HK-2 (cell line): ENCODE results near the gene SLC13A3.

Source experiments
- DNase-seq: peaks from one replicate; pipeline ENCODE4 v3.0.0-alpha.2; 2018; ENCODE audit not compliant: unreplicated experiment

Gene SLC13A3

GRCh38 chr20:46652699-46653098 lies 1.4 kb upstream of the SLC13A3 start:
- DNase-seq: no peak

- no peak for DNase-seq
These were observed 626 bp downstream of the SLC13A3 start for GRCh38 chr20:46650575-46651090.

- no peak for DNase-seq
These were observed 1.2 kb downstream of the SLC13A3 start for GRCh38 chr20:46649965-46650542.

GRCh38 chr20:46649650-46649949 lies 1.7 kb downstream of the SLC13A3 start:
- DNase-seq: no peak

- no peak for DNase-seq
These were observed 2.2 kb downstream of the SLC13A3 start for GRCh38 chr20:46648903-46649649.

GRCh38 chr20:46647469-46647868 lies 3.8 kb downstream of the SLC13A3 start:
- no peak for DNase-seq

GRCh38 chr20:46646659-46647380 lies 4.4 kb downstream of the SLC13A3 start:
- DNase-seq: no peak

- DNase-seq: no peak
These were observed 5.1 kb downstream of the SLC13A3 start for GRCh38 chr20:46646122-46646521.

GRCh38 chr20:46644733-46645132 lies 6.5 kb downstream of the SLC13A3 start:
- DNase-seq: no peak

- no peak for DNase-seq
These were observed 7.1 kb downstream of the SLC13A3 start for GRCh38 chr20:46644160-46644559.

GRCh38 chr20:46642969-46643343 lies 8.3 kb downstream of the SLC13A3 start:
- DNase-seq: no peak

- no peak for DNase-seq
These were observed 8.8 kb downstream of the SLC13A3 start for GRCh38 chr20:46642265-46642968.

- no peak for DNase-seq
These were observed 9.8 kb downstream of the SLC13A3 start for GRCh38 chr20:46641424-46641823.

- DNase-seq: no peak
These were observed 10.5 kb downstream of the SLC13A3 start for GRCh38 chr20:46640536-46641311.

GRCh38 chr20:46640044-46640443 lies 11.2 kb downstream of the SLC13A3 start:
- DNase-seq: no peak

- DNase-seq: no peak
These were observed 11.7 kb downstream of the SLC13A3 start for GRCh38 chr20:46639587-46639986.

GRCh38 chr20:46638898-46639274 lies 12.4 kb downstream of the SLC13A3 start:
- no peak for DNase-seq

- DNase-seq: no peak
These were observed 12.9 kb downstream of the SLC13A3 start for GRCh38 chr20:46638134-46638897.

- no peak for DNase-seq
These were observed 13.7 kb downstream of the SLC13A3 start for GRCh38 chr20:46637427-46638133.

- no peak for DNase-seq
These were observed 14.2 kb downstream of the SLC13A3 start for GRCh38 chr20:46637020-46637419.
